ENCODE measurements around the gene CUBN.

CUBN gene

GRCh38 chr10:16984242-16984641, 145.4 kb downstream of the CUBN start:
- no peak for DNase-seq

- DNase-seq = no peak
Observed at GRCh38 chr10:16976803-16977202, 152.8 kb downstream of the CUBN start.

- DNase-seq = no peak
Observed at GRCh38 chr10:16975188-16975587, 154.4 kb downstream of the CUBN start.

GRCh38 chr10:16968416-16969041, 161.1 kb downstream of the CUBN start:
- DNase-seq = no peak

- no peak for DNase-seq
Observed at GRCh38 chr10:16967866-16968415, 161.7 kb downstream of the CUBN start.

GRCh38 chr10:16966991-16967865, 162.4 kb downstream of the CUBN start:
- DNase-seq = no peak

GRCh38 chr10:16965740-16966447, 163.7 kb downstream of the CUBN start:
- no peak for DNase-seq

- DNase-seq = no peak
Observed at GRCh38 chr10:16965344-16965616, 164.3 kb downstream of the CUBN start.

GRCh38 chr10:16964576-16965343, 164.9 kb downstream of the CUBN start:
- no peak for DNase-seq

GRCh38 chr10:16960551-16960950, 169.1 kb downstream of the CUBN start:
- no peak for DNase-seq

GRCh38 chr10:16957038-16957437, 172.6 kb downstream of the CUBN start:
- no peak for DNase-seq

- DNase-seq = no peak
Observed at GRCh38 chr10:16954280-16955030, 175.2 kb downstream of the CUBN start.

- DNase-seq = no peak
Observed at GRCh38 chr10:16953270-16953669, 176.3 kb downstream of the CUBN start.

- no peak for DNase-seq
Observed at GRCh38 chr10:16952610-16953009, 177.0 kb downstream of the CUBN start.

GRCh38 chr10:16952080-16952479, 177.5 kb downstream of the CUBN start:
- no peak for DNase-seq

GRCh38 chr10:16950656-16951601, 178.7 kb downstream of the CUBN start:
- no peak for DNase-seq

- DNase-seq = no peak
Observed at GRCh38 chr10:16949816-16950215, 179.8 kb downstream of the CUBN start.

GRCh38 chr10:16948361-16948760, 181.2 kb downstream of the CUBN start:
- peak; percentile 42 for DNase-seq

GRCh38 chr10:16947069-16947468, 182.5 kb downstream of the CUBN start:
- DNase-seq = no peak

GRCh38 chr10:16945593-16945992, 184.0 kb downstream of the CUBN start:
- DNase-seq = no peak

- DNase-seq = no peak
Observed at GRCh38 chr10:16944986-16945385, 184.6 kb downstream of the CUBN start.
